HCT116 (cell line): ENCODE measurements around the gene MPEG1. TPM values are rescaled to one million over a fixed set of nuclear protein-coding genes. Genes with fewer than 3 reads are reported as not detected.
A peak's percentile ranks its signal among the peaks of the same experiment; 100 is the strongest.

Experiments
- ATAC-seq: fragments of 200-7000 bp; cut with Tn5 transposase; 2 replicates; pipeline ENCODE4 v1.9.1; 2020; ENCODE audit warnings: mild to moderate bottlenecking, moderate library complexity
- BruUV-seq: library from RNA; stranded (reverse); fragments of 400-500 nt; replicated peaks from 2 replicates; lab custom pipeline; 2021; lab: Mats Ljungman, UMichigan
- CTCF ChIA-PET: fragments of 300-600 bp; sonication (Branson Sonifier 250); formaldehyde crosslinking; loops from one replicate; lab custom pipeline; 2021; ENCODE audit warnings: antibody characterized with exemption; lab: Charles Lee
- POLR2A ChIA-PET: fragments of 300-600, 350-600 bp; sonication (Branson Sonifier 250); formaldehyde crosslinking; loops from one replicate; lab custom pipeline; 2021; ENCODE audit warnings: antibody characterized with exemption; lab: Charles Lee
- RAD21 ChIA-PET, 2 experiments: fragments of 300-600 bp; sonication (Branson Sonifier 250); formaldehyde crosslinking; loops; one replicate each; lab custom pipeline; 2023; ENCODE audit warnings: low total read pairs in 2 of 2; ENCODE audit not compliant: uncharacterized antibody in 2 of 2, unreplicated experiment in 2 of 2, low non-redundant PET in 1 of 2; lab: Charles Lee
- DNase-seq: peaks from one replicate; pipeline ENCODE4 v3.0.0-alpha.2; 2010; ENCODE audit warnings: low read depth, low spot score
- H2AFZ ChIP-seq: fragments of 200-600 bp; shearing (Covaris generic), sonication (generic); 2 replicates; pipeline ENCODE4 v1.6.1; 2017; ENCODE audit warnings: low read depth, mixed run types, mixed read lengths, antibody characterized with exemption, low read length; ENCODE audit not compliant: poor library complexity, severe bottlenecking
- H3K27ac ChIP-seq: 2 replicates; pipeline ENCODE4 v1.5.1; 2012; ENCODE audit warnings: low read depth, low read length
- H3K27me3 ChIP-seq: fragments of 200-600 bp; sonication (generic); 2 replicates; pipeline ENCODE4 v1.6.1; 2016; ENCODE audit warnings: mixed run types, low read length, mixed read lengths; ENCODE audit not compliant: insufficient read depth
- H3K36me3 ChIP-seq, 2 experiments: fragments of 200-500 bp in 1 of 2; fragments of 200-600 bp in 1 of 2; sonication (Bioruptor generic) in 1 of 2; sonication (generic) in 1 of 2; 2 replicates each; pipeline versions ENCODE4 v1.5.1 to v1.6.1; 2014 to 2016; ENCODE audit warnings: low read length in 2 of 2, inconsistent platforms in 1 of 2, mixed read lengths in 1 of 2, mixed run types in 1 of 2; ENCODE audit not compliant: insufficient read depth in 2 of 2, control insufficient read depth in 1 of 2
- H3K4me1 ChIP-seq, 2 experiments: fragments of 200-600 bp in 1 of 2; sonication (generic) in 1 of 2; 2 replicates each; pipeline versions ENCODE4 v1.5.1 to v1.6.1; 2012 to 2017; ENCODE audit warnings: low read length in 2 of 2, inconsistent platforms in 1 of 2, mild to moderate bottlenecking in 1 of 2, mixed read lengths in 1 of 2, mixed run types in 1 of 2, moderate library complexity in 1 of 2; ENCODE audit not compliant: insufficient read depth in 2 of 2, control insufficient read depth in 1 of 2
- H3K4me2 ChIP-seq: fragments of 200-600 bp; sonication (generic); 2 replicates; pipeline ENCODE4 v1.6.1; 2017; ENCODE audit warnings: mixed run types, low read length, mixed read lengths
- H3K4me3 ChIP-seq, 2 experiments: fragments of 200-600 bp in 1 of 2; sonication (generic) in 1 of 2; replicated peaks in 1 of 2; 2 replicates each; pipeline ENCODE4 v1.5.1; 2011 to 2016; ENCODE audit warnings: low read length in 2 of 2, control low read depth in 1 of 2, low read depth in 1 of 2, mild to moderate bottlenecking in 1 of 2, mixed read lengths in 1 of 2, mixed run types in 1 of 2
- H3K79me2 ChIP-seq: fragments of 200-600 bp; sonication (generic); 2 replicates; pipeline ENCODE4 v1.6.1; 2017; ENCODE audit warnings: mild to moderate bottlenecking, mixed run types, low read length, moderate library complexity, mixed read lengths; ENCODE audit not compliant: insufficient read depth
- H3K9ac ChIP-seq: fragments of 200-600 bp; sonication (generic); 2 replicates; pipeline ENCODE4 v1.6.1; 2016; ENCODE audit warnings: low read length, mixed read lengths
- H3K9me2 ChIP-seq: fragments of 200-600 bp; sonication (generic), shearing (Covaris generic); 2 replicates; pipeline ENCODE4 v1.6.1; 2017; ENCODE audit warnings: mixed run types, mild to moderate bottlenecking, moderate library complexity; ENCODE audit not compliant: insufficient read depth
- H3K9me3 ChIP-seq, 2 experiments: fragments of 200-500 bp in 1 of 2; fragments of 200-600 bp in 1 of 2; sonication (Bioruptor generic) in 1 of 2; sonication (generic) in 1 of 2; 2 replicates each; pipeline ENCODE4 v1.6.1; 2014 to 2017; ENCODE audit warnings: low read length in 2 of 2, mixed read lengths in 2 of 2, inconsistent platforms in 1 of 2, low read depth in 1 of 2, mild to moderate bottlenecking in 1 of 2, mixed run types in 1 of 2, moderate library complexity in 1 of 2; ENCODE audit not compliant: control insufficient read depth in 1 of 2, insufficient read depth in 1 of 2
- H4K20me1 ChIP-seq: fragments of 200-600 bp; sonication (generic), shearing (Covaris generic); 2 replicates; pipeline ENCODE4 v1.6.1; 2017; ENCODE audit warnings: mixed run types, mild to moderate bottlenecking, moderate library complexity; ENCODE audit not compliant: insufficient read depth
- CBX3 ChIP-seq: IDR thresholded peaks from 2 replicates; pipeline ENCODE4 v1.6.1; 2012; ENCODE audit warnings: low read depth
- CEBPB ChIP-seq: IDR thresholded peaks from 2 replicates; pipeline ENCODE4 v1.6.1; 2012; ENCODE audit warnings: low read depth
- EGR1 ChIP-seq: IDR thresholded peaks from 2 replicates; pipeline ENCODE4 v1.6.1; 2012; ENCODE audit warnings: low read depth
- EZH2 ChIP-seq: fragments of 200-600 bp; sonication (generic); IDR thresholded peaks from 2 replicates; pipeline ENCODE4 v1.6.1; 2017; ENCODE audit warnings: antibody characterized with exemption, mixed run types
- JUND ChIP-seq: IDR thresholded peaks from 2 replicates; pipeline ENCODE4 v1.6.1; 2012
- SIN3A ChIP-seq: IDR thresholded peaks from 2 replicates; pipeline ENCODE4 v1.6.1; 2012; ENCODE audit warnings: low read depth
- SP1 ChIP-seq: IDR thresholded peaks from 2 replicates; pipeline ENCODE4 v1.6.1; 2012; ENCODE audit warnings: low read depth
- SRF ChIP-seq: IDR thresholded peaks from 2 replicates; pipeline ENCODE4 v1.6.1; 2012; ENCODE audit warnings: low read depth
- YY1 ChIP-seq: IDR thresholded peaks from 2 replicates; pipeline ENCODE4 v1.6.1; 2011; ENCODE audit warnings: low read length, low read depth, moderate library complexity, mild to moderate bottlenecking; ENCODE audit not compliant: insufficient replicate concordance; ENCODE audit errors: extremely low read depth
- ZBTB33 ChIP-seq: IDR thresholded peaks from 2 replicates; pipeline ENCODE4 v1.6.1; 2011; ENCODE audit warnings: mild to moderate bottlenecking, low read length, moderate library complexity; ENCODE audit not compliant: insufficient replicate concordance; ENCODE audit errors: extremely low read depth
- ZFX ChIP-seq: fragments of 450-650 bp; IDR thresholded peaks from 2 replicates; pipeline ENCODE4 v1.6.1; 2017
- ZNF274 ChIP-seq: fragments of 200-500 bp; sonication (Bioruptor generic); IDR thresholded peaks from 2 replicates; pipeline ENCODE4 v1.6.1; 2014; ENCODE audit warnings: mild to moderate bottlenecking, low read depth, low read length, inconsistent platforms
- intact Hi-C: fragments of 100-400 bp; cut with micrococcal nuclease; formaldehyde crosslinking; loops from 2 replicates; pipeline ENCODE4 v1.10.0; 2022
- total RNA-seq: library from RNA; stranded (reverse); gene quantifications from one replicate; pipeline ENCODE4 v1.2.1, GENCODE V29; 2021; ENCODE audit not compliant: unreplicated experiment

Gene MPEG1
- total RNA-seq, 1 experiment from 2014 or later: 0.07 TPM

DNA sequence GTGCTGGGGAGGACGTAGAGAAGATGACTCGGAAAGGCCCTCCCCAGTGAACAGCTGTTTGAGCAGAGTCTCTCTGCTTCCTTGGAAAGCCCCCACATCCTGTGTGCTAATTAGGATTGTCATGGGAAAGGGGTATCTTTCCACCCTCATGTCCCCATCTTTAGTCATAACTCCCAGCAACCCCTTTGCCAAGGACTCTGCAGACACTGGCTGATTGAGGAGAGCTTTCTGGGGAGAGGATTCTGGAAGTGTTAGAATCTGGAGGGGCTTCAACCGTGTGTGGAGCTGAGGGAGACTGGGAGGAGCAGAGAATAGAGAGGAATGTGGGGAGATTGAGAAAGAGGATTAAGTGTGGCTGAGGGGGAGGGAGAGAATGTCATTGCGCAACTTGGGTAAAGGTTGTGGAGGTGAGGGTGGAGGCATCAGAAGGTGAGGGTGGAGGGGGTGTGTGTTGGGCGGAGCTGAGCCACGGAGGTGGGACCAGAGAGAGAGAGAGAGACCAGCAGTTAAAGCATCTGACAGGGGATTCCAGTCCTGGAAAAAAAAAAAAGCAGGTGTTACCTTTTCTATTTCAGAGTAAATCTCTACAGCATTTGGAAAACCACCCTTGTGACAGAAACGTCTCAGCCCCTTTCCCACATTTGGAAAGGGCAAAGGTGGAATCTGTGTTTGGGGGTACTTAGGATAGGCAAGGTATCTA lies 38.6 kb downstream of the MPEG1 start:
- BruUV-seq: no TSS peak
- peak overlapping the region; percentile 98 for H3K4me2 ChIP-seq
- H3K4me1 ChIP-seq: peaks cover 14 to 39% of the 10 kb centered on the region in 2 experiments; a peak in 3 of 4 replicates
- H3K9me2 ChIP-seq: no peaks in the 10 kb centered on the region
- intact Hi-C loops: no loop called here
- no peaks in the 10 kb centered on the region for H4K20me1 ChIP-seq
- no peak for ATAC-seq
- H3K4me3 ChIP-seq: no peak overlapping the region
- no peaks in the 10 kb centered on the region for H3K9me3 ChIP-seq
- RAD21 ChIA-PET: interaction anchor here in 1 of 2 experiments (0.7 kb wide), 1 partner anchor 16 kb away, joined by 3 read pairs; no protein-coding TSS in a partner anchor
- H3K36me3 ChIP-seq: no peaks in the 10 kb centered on the region
- H3K27ac ChIP-seq: no peak overlapping the region
- no peaks in the 10 kb centered on the region for H3K27me3 ChIP-seq
- CTCF ChIA-PET: interaction anchor here (0.7 to 2.7 kb wide), 2 partner anchors 9 to 12 kb away, joined by 3 to 23 read pairs; no protein-coding TSS in a partner anchor
- TF ChIP-seq SP1 (no peak), CEBPB (peak; percentile 98), CBX3 (no peak), ZFX (no peak)
- TF ChIP-seq, all 23 proteins: peak for 1
- no peak for DNase-seq
- H3K79me2 ChIP-seq: no peaks in the 10 kb centered on the region
- POLR2A ChIA-PET: no interaction called here
- no peak overlapping the region for H3K9ac ChIP-seq
- no peak overlapping the region for H2AFZ ChIP-seq

GRCh38 chr11:59173080-59173963 lies 39.4 kb downstream of the MPEG1 start:
- Histone ChIP-seq H3K36me3 (no peaks in the 10 kb centered on the region), H3K9ac (peak overlapping the region; percentile 47; the same call in 1 of the 2 replicates), H3K4me3 (peak overlapping the region in 1 of 2 experiments; percentile 59; a peak in 3 of 4 replicates), H3K4me1 (peaks cover 14 to 39% of the 10 kb centered on the region in 2 experiments; a peak in 3 of 4 replicates), H4K20me1 (no peaks in the 10 kb centered on the region), H3K79me2 (no peaks in the 10 kb centered on the region), H3K4me2 (peak overlapping the region; percentile 98), H3K9me2 (no peaks in the 10 kb centered on the region), H2AFZ (no peak overlapping the region), H3K27me3 (no peaks in the 10 kb centered on the region), H3K9me3 (no peaks in the 10 kb centered on the region), H3K27ac (no peak overlapping the region)
- RAD21 ChIA-PET: interaction anchor here in 1 of 2 experiments (2.3 kb wide), 1 partner anchor 14 kb away, joined by 10 read pairs; no protein-coding TSS in a partner anchor
- no peak for DNase-seq
- intact Hi-C loops: no loop called here
- CTCF ChIA-PET: interaction anchor here (2.1 to 2.7 kb wide), 3 partner anchors 8 to 13 kb away, joined by 23 to 68 read pairs (median 37); no protein-coding TSS in a partner anchor
- BruUV-seq: no TSS peak
- POLR2A ChIA-PET: no interaction called here
- no peak for ATAC-seq
- no peak for TF ChIP-seq SRF
- no peak for TF ChIP-seq JUND
- TF ChIP-seq CBX3: no peak
- no peak for TF ChIP-seq ZBTB33
- no peak for TF ChIP-seq YY1
- TF ChIP-seq SIN3A: no peak
- no peak for TF ChIP-seq ZNF274
- TF ChIP-seq SP1: no peak
- TF ChIP-seq ZFX: no peak
- TF ChIP-seq EGR1: no peak
- no peak for TF ChIP-seq EZH2
